Prostate gland (tissue), 2 donors: ENCODE results near the gene LMF2. TPM values are rescaled to one million over a fixed set of nuclear protein-coding genes. Genes with fewer than 3 reads are reported as not detected.

ENCODE experiments used
- total RNA-seq, 2 donors: library from RNA; depleted of rRNA; stranded (reverse); fragments of >200 nt; gene quantifications; one replicate each; pipeline ENCODE4 v1.1.0, GENCODE V29; 2016

Gene LMF2
- total RNA-seq, 2 donors from 2014 or later: 76.6 to 94.3 TPM

Other genes starting within 250 kb of the LMF2 start
- 10 to 100 TPM in 1 of 2 donors, 1 to 10 TPM in 1; 8.4 to 18.0 TPM for gene MAPK12, start 246.0 kb downstream of the LMF2 start, total RNA-seq
- gene MAPK11, start 237.3 kb downstream of the LMF2 start, total RNA-seq: 10 to 100 TPM; 11.4 to 14.1 TPM
- gene PLXNB2, start 200.1 kb downstream of the LMF2 start, total RNA-seq: 100 to 1,000 TPM; 259 to 309 TPM
- 10 to 100 TPM in 1 of 2 donors, 1 to 10 TPM in 1; 9.6 to 19.6 TPM for gene DENND6B, start 180.7 kb downstream of the LMF2 start, total RNA-seq
- 100 to 1,000 TPM in 1 of 2 donors, 10 to 100 TPM in 1; 80.6 to 107 TPM for gene PPP6R2, start 164.4 kb downstream of the LMF2 start, total RNA-seq
- 100 to 1,000 TPM in 1 of 2 donors, 10 to 100 TPM in 1; 44.9 to 144 TPM for gene SBF1, start 32.7 kb downstream of the LMF2 start, total RNA-seq
- gene ADM2, start 26.2 kb downstream of the LMF2 start, total RNA-seq: 1 to 10 TPM; 7.3 to 7.9 TPM
- not detected for gene MIOX, start 20.8 kb downstream of the LMF2 start, total RNA-seq
- gene NCAPH2, start 522 bp upstream of the LMF2 start, total RNA-seq: 10 to 100 TPM; 43.7 to 59.6 TPM
- 1 to 10 TPM; 1.5 to 8.3 TPM for gene SCO2, start 17.9 kb upstream of the LMF2 start, total RNA-seq
- gene TYMP, start 22.3 kb upstream of the LMF2 start, total RNA-seq: 10 to 100 TPM; 35.8 to 42.8 TPM
- under 1 TPM in 1 of 2 donors, not detected in 1; 0.62 TPM for gene KLHDC7B, start 38.2 kb upstream of the LMF2 start, total RNA-seq
- gene SYCE3, start 55.2 kb upstream of the LMF2 start, total RNA-seq: 10 to 100 TPM in 1 of 2 donors, not detected in 1; 10.2 TPM
- 10 to 100 TPM; 13.1 to 31.4 TPM for gene CPT1B, start 70.7 kb upstream of the LMF2 start, total RNA-seq
- 100 to 1,000 TPM in 1 of 2 donors, 10 to 100 TPM in 1; 52.1 to 112 TPM for gene CHKB, start 75.1 kb upstream of the LMF2 start, total RNA-seq
- gene MAPK8IP2, start 93.1 kb upstream of the LMF2 start, total RNA-seq: 10 to 100 TPM in 1 of 2 donors, 1 to 10 TPM in 1; 5.1 to 23.6 TPM
- gene ARSA, start 120.5 kb upstream of the LMF2 start, total RNA-seq: 10 to 100 TPM; 60.7 to 81.7 TPM
- 10 to 100 TPM in 1 of 2 donors, 1 to 10 TPM in 1; 9.1 to 18.3 TPM for gene SHANK3, start 165.1 kb upstream of the LMF2 start, total RNA-seq
- gene ACR, start 230.5 kb upstream of the LMF2 start, total RNA-seq: 10 to 100 TPM in 1 of 2 donors, not detected in 1; 13.1 TPM